ENCODE results near the gene TAF5.
"Not testable (repeated sequence)": the region's sequence is repeated elsewhere in the genome, so short reads cannot be mapped to it uniquely, and the experiment has no call there.

TAF5 gene

GRCh38 chr10:103360791-103361190 lies 7.0 kb upstream of the TAF5 start:
- H3K36me3 ChIP-seq (ENCODE audit: insufficient read depth, low read length); H3K9ac ChIP-seq (ENCODE audit: low read length); H3K9me3 ChIP-seq (ENCODE audit: low read length); H3K27me3 ChIP-seq (ENCODE audit: control insufficient read depth in 1 of 2, insufficient read depth in 2 of 2, low read length in 2 of 2); H3K4me1 ChIP-seq (ENCODE audit: insufficient read depth, low read length); H3K4me3 ChIP-seq (ENCODE audit: low read depth in 1 of 2, low read length in 2 of 2); H3K27ac ChIP-seq (ENCODE audit: low read depth, low read length): not testable (repeated sequence)

GRCh38 chr10:103367379-103367781 lies 396 bp upstream of the TAF5 start:
- no peaks in the 10 kb centered on the region for H3K36me3 ChIP-seq (ENCODE audit: insufficient read depth, low read length)
- H3K9ac ChIP-seq (ENCODE audit: low read length) = no peak overlapping the region
- H3K27ac ChIP-seq (ENCODE audit: low read depth, low read length) = peak overlapping the region; percentile 81
- peak overlapping the region; percentile 68 to 74 for H3K4me3 ChIP-seq (ENCODE audit: low read depth in 1 of 2, low read length in 2 of 2)
- no peaks in the 10 kb centered on the region for H3K4me1 ChIP-seq (ENCODE audit: insufficient read depth, low read length)
- H3K27me3 ChIP-seq (ENCODE audit: control insufficient read depth in 1 of 2, insufficient read depth in 2 of 2, low read length in 2 of 2) = no peaks in the 10 kb centered on the region
- H3K9me3 ChIP-seq (ENCODE audit: low read length) = no peaks in the 10 kb centered on the region

- no peak overlapping the region for H3K4me3 ChIP-seq (ENCODE audit: low read depth in 1 of 2, low read length in 2 of 2)
- H3K27ac ChIP-seq (ENCODE audit: low read depth, low read length) = no peak overlapping the region
- H3K36me3 ChIP-seq (ENCODE audit: insufficient read depth, low read length) = peaks cover 14% of the 10 kb centered on the region
- no peak overlapping the region for H3K9ac ChIP-seq (ENCODE audit: low read length)
- H3K27me3 ChIP-seq (ENCODE audit: control insufficient read depth in 1 of 2, insufficient read depth in 2 of 2, low read length in 2 of 2) = no peaks in the 10 kb centered on the region
- H3K4me1 ChIP-seq (ENCODE audit: insufficient read depth, low read length) = no peaks in the 10 kb centered on the region
- H3K9me3 ChIP-seq (ENCODE audit: low read length) = no peaks in the 10 kb centered on the region
Measured at GRCh38 chr10:103373544-103373943, 5.8 kb downstream of the TAF5 start.

- no peak overlapping the region for H3K27ac ChIP-seq (ENCODE audit: low read depth, low read length)
- H3K9ac ChIP-seq (ENCODE audit: low read length) = no peak overlapping the region
- H3K27me3 ChIP-seq (ENCODE audit: control insufficient read depth in 1 of 2, insufficient read depth in 2 of 2, low read length in 2 of 2) = no peaks in the 10 kb centered on the region
- no peak overlapping the region for H3K4me3 ChIP-seq (ENCODE audit: low read depth in 1 of 2, low read length in 2 of 2)
- H3K9me3 ChIP-seq (ENCODE audit: low read length) = no peaks in the 10 kb centered on the region
- H3K36me3 ChIP-seq (ENCODE audit: insufficient read depth, low read length) = peaks cover 14% of the 10 kb centered on the region
- no peaks in the 10 kb centered on the region for H3K4me1 ChIP-seq (ENCODE audit: insufficient read depth, low read length)
Measured at GRCh38 chr10:103374263-103374662, 6.5 kb downstream of the TAF5 start.

GRCh38 chr10:103382769-103383168 lies 15.0 kb downstream of the TAF5 start:
- H3K9me3 ChIP-seq (ENCODE audit: low read length) = no peaks in the 10 kb centered on the region
- H3K4me3 ChIP-seq (ENCODE audit: low read depth in 1 of 2, low read length in 2 of 2) = no peak overlapping the region
- no peaks in the 10 kb centered on the region for H3K4me1 ChIP-seq (ENCODE audit: insufficient read depth, low read length)
- H3K36me3 ChIP-seq (ENCODE audit: insufficient read depth, low read length) = peaks cover 22% of the 10 kb centered on the region
- no peaks in the 10 kb centered on the region for H3K27me3 ChIP-seq (ENCODE audit: control insufficient read depth in 1 of 2, insufficient read depth in 2 of 2, low read length in 2 of 2)
- H3K9ac ChIP-seq (ENCODE audit: low read length) = no peak overlapping the region
- H3K27ac ChIP-seq (ENCODE audit: low read depth, low read length) = no peak overlapping the region

GRCh38 chr10:103394180-103394579 lies 26.4 kb downstream of the TAF5 start:
- Histone ChIP-seq H3K4me1 (ENCODE audit: insufficient read depth, low read length) (peaks cover 28% of the 10 kb centered on the region), H3K27me3 (ENCODE audit: control insufficient read depth in 1 of 2, insufficient read depth in 2 of 2, low read length in 2 of 2) (no peaks in the 10 kb centered on the region), H3K9ac (ENCODE audit: low read length) (no peak overlapping the region), H3K4me3 (ENCODE audit: low read depth in 1 of 2, low read length in 2 of 2) (no peak overlapping the region), H3K27ac (ENCODE audit: low read depth, low read length) (no peak overlapping the region), H3K9me3 (ENCODE audit: low read length) (no peaks in the 10 kb centered on the region), H3K36me3 (ENCODE audit: insufficient read depth, low read length) (peaks cover 17% of the 10 kb centered on the region)

GRCh38 chr10:103395754-103396066 lies 27.9 kb downstream of the TAF5 start:
- no peaks in the 10 kb centered on the region for H3K9me3 ChIP-seq (ENCODE audit: low read length)
- peak overlapping the region; percentile 89 for H3K9ac ChIP-seq (ENCODE audit: low read length)
- H3K4me3 ChIP-seq (ENCODE audit: low read depth in 1 of 2, low read length in 2 of 2) = peak overlapping the region; percentile 78 to 99
- peaks cover 29% of the 10 kb centered on the region for H3K36me3 ChIP-seq (ENCODE audit: insufficient read depth, low read length)
- H3K27ac ChIP-seq (ENCODE audit: low read depth, low read length) = peak overlapping the region; percentile 81
- peaks cover 28% of the 10 kb centered on the region for H3K4me1 ChIP-seq (ENCODE audit: insufficient read depth, low read length)
- H3K27me3 ChIP-seq (ENCODE audit: control insufficient read depth in 1 of 2, insufficient read depth in 2 of 2, low read length in 2 of 2) = no peaks in the 10 kb centered on the region

DNA sequence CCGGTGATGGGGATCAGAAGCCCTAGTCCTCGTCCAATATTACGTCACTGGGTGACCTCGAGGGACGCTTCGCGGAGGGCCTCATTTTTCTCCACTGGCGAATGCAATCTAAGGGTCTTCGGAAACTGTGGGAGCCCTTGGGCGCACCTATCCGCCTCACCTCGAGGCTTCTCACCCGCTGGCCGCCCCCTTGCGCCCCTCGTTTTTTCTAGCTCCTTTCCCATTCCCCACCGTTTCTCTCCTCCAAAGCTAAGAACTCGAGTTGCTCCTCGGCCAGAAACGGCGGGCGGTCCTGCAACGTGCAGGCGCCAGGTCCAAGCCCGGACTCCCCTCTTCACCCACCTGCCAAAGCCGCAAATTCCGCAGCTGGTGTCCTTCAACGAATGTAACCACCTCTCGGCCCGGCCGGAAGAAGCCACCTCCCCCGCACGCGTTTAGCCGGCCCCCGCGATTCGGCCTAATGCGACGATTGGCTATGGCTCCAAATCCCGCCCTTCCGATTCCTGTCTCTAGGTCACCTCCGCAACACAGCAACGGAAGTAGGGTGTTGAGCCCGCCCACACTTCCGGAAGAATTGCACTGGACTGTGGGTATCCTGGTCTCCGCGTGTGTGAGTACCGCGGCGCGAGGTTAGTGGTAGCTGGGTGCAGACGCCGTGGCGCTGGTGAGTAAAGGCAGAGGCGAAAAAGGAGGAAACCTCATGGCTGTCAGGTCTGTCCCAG lies 28.5 kb downstream of the TAF5 start, which contains the start of the genes ATP5MK and PDCD11:
TSS of gene ATP5MK (minus strand) at position 409 of the 722 bp plus-strand sequence. CDS start 4,018 bp downstream, outside the sequence.
TSS of gene PDCD11 (plus strand) at position 560 of the 722 bp plus-strand sequence. CDS start 1,801 bp downstream, outside the sequence.
- peaks cover 28% of the 10 kb centered on the region for H3K4me1 ChIP-seq (ENCODE audit: insufficient read depth, low read length)
- no peaks in the 10 kb centered on the region for H3K27me3 ChIP-seq (ENCODE audit: control insufficient read depth in 1 of 2, insufficient read depth in 2 of 2, low read length in 2 of 2)

GRCh38 chr10:103396789-103397087 lies 29.0 kb downstream of the TAF5 start:
- peak overlapping the region; percentile 65 for H3K27ac ChIP-seq (ENCODE audit: low read depth, low read length)
- no peaks in the 10 kb centered on the region for H3K27me3 ChIP-seq (ENCODE audit: control insufficient read depth in 1 of 2, insufficient read depth in 2 of 2, low read length in 2 of 2)
- H3K36me3 ChIP-seq (ENCODE audit: insufficient read depth, low read length) = peaks cover 33% of the 10 kb centered on the region
- peak overlapping the region; percentile 78 to 99 for H3K4me3 ChIP-seq (ENCODE audit: low read depth in 1 of 2, low read length in 2 of 2)
- H3K9me3 ChIP-seq (ENCODE audit: low read length) = no peaks in the 10 kb centered on the region
- H3K4me1 ChIP-seq (ENCODE audit: insufficient read depth, low read length) = peaks cover 28% of the 10 kb centered on the region
- peak overlapping the region; percentile 88 for H3K9ac ChIP-seq (ENCODE audit: low read length)

More for the DNA sequence above, 28.5 kb downstream of the TAF5 start, which contains the start of the genes ATP5MK and PDCD11:
- Histone ChIP-seq H3K9ac (ENCODE audit: low read length) (peak within 1 kb of the TSS; percentile 89), H3K27ac (ENCODE audit: low read depth, low read length) (peak within 1 kb of the TSS; percentile 81), H3K36me3 (ENCODE audit: insufficient read depth, low read length) (peaks cover 32% of the 10 kb centered on the region), H3K4me3 (ENCODE audit: low read depth in 1 of 2, low read length in 2 of 2) (peak within 1 kb of the TSS; percentile 78 to 99), H3K9me3 (ENCODE audit: low read length) (no peaks in the 10 kb centered on the region)

DNA sequence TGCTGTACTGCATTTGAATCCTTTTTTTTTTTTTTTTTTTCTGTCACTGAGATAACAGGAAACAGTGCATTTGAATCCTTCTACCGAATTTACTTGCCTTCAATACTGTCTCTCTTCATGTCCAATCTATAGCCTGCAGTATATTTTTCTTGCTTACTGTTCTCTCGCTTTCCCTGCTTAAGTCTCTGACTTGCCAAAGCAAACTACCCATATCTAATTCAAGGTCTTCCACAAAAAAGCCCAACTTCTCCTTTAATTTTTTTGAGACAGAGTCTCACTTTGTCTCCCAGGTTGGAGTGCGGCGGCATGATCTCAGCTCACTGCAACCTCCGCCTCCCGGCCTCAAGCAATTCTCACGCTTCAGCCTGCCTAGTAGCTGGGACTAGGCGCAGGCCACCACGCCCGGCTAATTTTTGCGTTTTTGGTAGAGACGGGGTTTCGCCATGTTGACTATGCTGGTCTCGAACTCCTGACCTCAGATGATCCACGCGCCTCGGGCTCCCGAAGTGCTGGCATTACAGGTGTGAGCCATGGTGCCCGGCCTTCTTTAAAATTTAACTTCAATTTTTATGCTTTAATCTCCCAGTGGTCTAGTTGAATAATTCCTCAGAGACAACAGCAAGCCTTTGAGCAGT lies 29.5 kb downstream of the TAF5 start:
- Histone ChIP-seq H3K27me3 (ENCODE audit: control insufficient read depth in 1 of 2, insufficient read depth in 2 of 2, low read length in 2 of 2) (no peaks in the 10 kb centered on the region), H3K4me1 (ENCODE audit: insufficient read depth, low read length) (peaks cover 28% of the 10 kb centered on the region), H3K36me3 (ENCODE audit: insufficient read depth, low read length) (peaks cover 33% of the 10 kb centered on the region), H3K4me3 (ENCODE audit: low read depth in 1 of 2, low read length in 2 of 2) (peak overlapping the region in 1 of 2 donors; percentile 99), H3K9ac (ENCODE audit: low read length) (peak overlapping the region; percentile 88), H3K9me3 (ENCODE audit: low read length) (no peaks in the 10 kb centered on the region), H3K27ac (ENCODE audit: low read depth, low read length) (peak overlapping the region; percentile 65)

- no peak overlapping the region for H3K9ac ChIP-seq (ENCODE audit: low read length)
- H3K36me3 ChIP-seq (ENCODE audit: insufficient read depth, low read length) = peaks cover 75% of the 10 kb centered on the region
- no peak overlapping the region for H3K27ac ChIP-seq (ENCODE audit: low read depth, low read length)
- no peaks in the 10 kb centered on the region for H3K4me1 ChIP-seq (ENCODE audit: insufficient read depth, low read length)
- H3K4me3 ChIP-seq (ENCODE audit: low read depth in 1 of 2, low read length in 2 of 2) = no peak overlapping the region
- H3K9me3 ChIP-seq (ENCODE audit: low read length) = no peaks in the 10 kb centered on the region
- H3K27me3 ChIP-seq (ENCODE audit: control insufficient read depth in 1 of 2, insufficient read depth in 2 of 2, low read length in 2 of 2) = no peaks in the 10 kb centered on the region
Measured at GRCh38 chr10:103413564-103413963, 45.8 kb downstream of the TAF5 start.

DNA sequence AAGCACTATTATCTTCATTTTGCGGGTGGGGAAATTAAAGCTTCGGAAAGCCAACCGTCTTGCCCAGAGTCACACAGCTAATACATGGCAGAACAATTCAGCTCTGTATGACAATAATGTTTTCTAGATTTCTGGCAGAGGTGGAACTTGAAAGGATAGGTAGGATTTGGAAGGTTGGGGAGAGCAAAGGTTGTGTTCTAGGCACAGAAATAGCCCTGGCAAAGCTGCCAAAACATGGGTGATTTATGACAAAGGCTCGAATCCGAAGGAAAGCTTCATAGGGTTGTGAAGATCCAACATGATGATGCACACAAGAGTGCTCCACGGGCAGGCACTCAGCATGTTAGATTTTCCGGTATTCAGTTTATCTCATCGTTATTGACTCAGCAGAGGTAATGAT lies 47.8 kb downstream of the TAF5 start:
- Histone ChIP-seq H3K27ac (ENCODE audit: low read depth, low read length) (no peak overlapping the region), H3K9me3 (ENCODE audit: low read length) (no peaks in the 10 kb centered on the region), H3K4me1 (ENCODE audit: insufficient read depth, low read length) (no peaks in the 10 kb centered on the region), H3K36me3 (ENCODE audit: insufficient read depth, low read length) (peaks cover 84% of the 10 kb centered on the region), H3K27me3 (ENCODE audit: control insufficient read depth in 1 of 2, insufficient read depth in 2 of 2, low read length in 2 of 2) (no peaks in the 10 kb centered on the region), H3K9ac (ENCODE audit: low read length) (no peak overlapping the region), H3K4me3 (ENCODE audit: low read depth in 1 of 2, low read length in 2 of 2) (no peak overlapping the region)

Measured in muscle layer of colon (tissue), 2 donors.